Measurements from ENCODE around the gene ZNF506. TPM values are rescaled to one million over a fixed set of nuclear protein-coding genes. Genes with fewer than 3 reads are reported as not detected.
"Not testable (repeated sequence)": the region's sequence is repeated elsewhere in the genome, so short reads cannot be mapped to it uniquely, and the experiment has no call there.

The ZNF506 gene
- total RNA-seq, 1 donor from 2014 or later, result 24.5 TPM

GRCh38 chr19:19745496-19746285 lies 75.9 kb downstream of the ZNF506 start:
- H3K4me1 ChIP-seq, result no peaks in the 10 kb centered on the region
- ATAC-seq, result no peak
- intact Hi-C loops (cut with DNase I), result no loop called here
- peaks cover 6% of the 10 kb centered on the region for H3K27me3 ChIP-seq (ENCODE audit: low read depth)
- H3K27ac ChIP-seq, result no peak overlapping the region
- no peak overlapping the region for H3K4me3 ChIP-seq
- no peaks in the 10 kb centered on the region for H3K9me3 ChIP-seq
- no peaks in the 10 kb centered on the region for H3K36me3 ChIP-seq
- DNase-seq, result no peak
- TF ChIP-seq CTCF (IDR thresholded peaks at IDR 0.05), result no peak

- ATAC-seq, result no peak
- no peak overlapping the region for H3K4me3 ChIP-seq
- TF ChIP-seq CTCF (IDR thresholded peaks at IDR 0.05), result no peak
- DNase-seq, result no peak
- no peaks in the 10 kb centered on the region for H3K9me3 ChIP-seq
- peaks cover 6% of the 10 kb centered on the region for H3K27me3 ChIP-seq (ENCODE audit: low read depth)
- no peaks in the 10 kb centered on the region for H3K4me1 ChIP-seq
- H3K36me3 ChIP-seq, result no peaks in the 10 kb centered on the region
- H3K27ac ChIP-seq, result no peak overlapping the region
- intact Hi-C loops (cut with DNase I), result no loop called here
Measured at GRCh38 chr19:19744641-19745040, 76.9 kb downstream of the ZNF506 start.

GRCh38 chr19:19743921-19744320 lies 77.6 kb downstream of the ZNF506 start:
- DNase-seq, result not testable (repeated sequence)

GRCh38 chr19:19743176-19743575 lies 78.4 kb downstream of the ZNF506 start:
- intact Hi-C loops (cut with DNase I), result no loop called here
- ATAC-seq, result no peak
- no peak for TF ChIP-seq CTCF (IDR thresholded peaks at IDR 0.05)

More at GRCh38 chr19:19743921-19744320, 77.6 kb downstream of the ZNF506 start:
- H3K27me3 ChIP-seq (ENCODE audit: low read depth); intact Hi-C loops (cut with DNase I); H3K27ac ChIP-seq; ATAC-seq; H3K9me3 ChIP-seq; H3K4me1 ChIP-seq; H3K4me3 ChIP-seq; H3K36me3 ChIP-seq: not testable (repeated sequence)

GRCh38 chr19:19742773-19743172 lies 78.8 kb downstream of the ZNF506 start:
- no peak for TF ChIP-seq CTCF (IDR thresholded peaks at IDR 0.05)
- intact Hi-C loops (cut with DNase I), result no loop called here
- Histone ChIP-seq H3K4me3 (no peak overlapping the region), H3K27ac (no peak overlapping the region), H3K4me1 (no peaks in the 10 kb centered on the region), H3K27me3 (ENCODE audit: low read depth) (peaks cover 6% of the 10 kb centered on the region), H3K9me3 (no peaks in the 10 kb centered on the region), H3K36me3 (no peaks in the 10 kb centered on the region)
- DNase-seq (no peak), ATAC-seq (no peak)

More at GRCh38 chr19:19743176-19743575, 78.4 kb downstream of the ZNF506 start:
- Histone ChIP-seq H3K4me1 (no peaks in the 10 kb centered on the region), H3K27ac (no peak overlapping the region), H3K4me3 (no peak overlapping the region), H3K27me3 (ENCODE audit: low read depth) (peaks cover 6% of the 10 kb centered on the region), H3K36me3 (no peaks in the 10 kb centered on the region), H3K9me3 (no peaks in the 10 kb centered on the region)
- no peak for DNase-seq

Other genes starting within 250 kb of the ZNF506 start
- gene PBX4, start 203.1 kb downstream of the ZNF506 start, total RNA-seq, result 3.7 TPM
- gene LPAR2, start 193.5 kb downstream of the ZNF506 start, total RNA-seq, result 40.3 TPM
- gene GMIP, start 178.1 kb downstream of the ZNF506 start, total RNA-seq, result 54.4 TPM
- gene ATP13A1, start 158.1 kb downstream of the ZNF506 start, total RNA-seq, result 71.9 TPM
- 13.1 TPM for gene ZNF101, start 152.9 kb downstream of the ZNF506 start, total RNA-seq
- 6.7 TPM for gene ZNF14, start 88.6 kb downstream of the ZNF506 start, total RNA-seq
- gene ZNF253, start 44.1 kb upstream of the ZNF506 start, total RNA-seq, result 10.4 TPM
- gene ZNF93, start 79.2 kb upstream of the ZNF506 start, total RNA-seq, result 3.7 TPM
- gene ZNF682, start 217.8 kb upstream of the ZNF506 start, total RNA-seq, result 4.6 TPM

All from lower lobe of right lung (tissue), 2 donors.